ENCODE data around the gene LRRC36.

DNA sequence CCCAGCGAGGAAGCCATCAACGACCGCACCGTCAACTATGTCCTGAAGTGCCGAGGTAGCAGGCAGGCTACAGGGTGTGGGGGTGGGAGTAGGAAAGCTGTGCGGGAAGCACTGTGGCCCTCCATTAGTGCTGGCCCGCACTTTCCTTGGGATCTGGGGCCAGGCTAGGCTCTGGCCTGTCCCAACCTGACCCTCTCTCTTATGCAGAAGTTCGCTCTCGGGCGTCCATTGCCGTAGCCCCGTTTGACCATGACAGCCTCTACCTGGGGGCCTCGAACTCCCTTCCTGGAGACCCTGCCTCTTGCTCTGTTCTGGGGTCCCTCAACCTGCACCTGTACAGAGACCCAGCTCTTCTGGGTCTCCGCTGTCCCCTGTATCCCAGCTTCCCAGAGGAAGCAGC is 38.7 kb upstream of the LRRC36 start:
- TF ChIP-seq EZH2phosphoT487 (IDR thresholded peaks at IDR 0.05; ENCODE audit: borderline replicate concordance, low read length): no peak
- TF ChIP-seq, protein P1, sequence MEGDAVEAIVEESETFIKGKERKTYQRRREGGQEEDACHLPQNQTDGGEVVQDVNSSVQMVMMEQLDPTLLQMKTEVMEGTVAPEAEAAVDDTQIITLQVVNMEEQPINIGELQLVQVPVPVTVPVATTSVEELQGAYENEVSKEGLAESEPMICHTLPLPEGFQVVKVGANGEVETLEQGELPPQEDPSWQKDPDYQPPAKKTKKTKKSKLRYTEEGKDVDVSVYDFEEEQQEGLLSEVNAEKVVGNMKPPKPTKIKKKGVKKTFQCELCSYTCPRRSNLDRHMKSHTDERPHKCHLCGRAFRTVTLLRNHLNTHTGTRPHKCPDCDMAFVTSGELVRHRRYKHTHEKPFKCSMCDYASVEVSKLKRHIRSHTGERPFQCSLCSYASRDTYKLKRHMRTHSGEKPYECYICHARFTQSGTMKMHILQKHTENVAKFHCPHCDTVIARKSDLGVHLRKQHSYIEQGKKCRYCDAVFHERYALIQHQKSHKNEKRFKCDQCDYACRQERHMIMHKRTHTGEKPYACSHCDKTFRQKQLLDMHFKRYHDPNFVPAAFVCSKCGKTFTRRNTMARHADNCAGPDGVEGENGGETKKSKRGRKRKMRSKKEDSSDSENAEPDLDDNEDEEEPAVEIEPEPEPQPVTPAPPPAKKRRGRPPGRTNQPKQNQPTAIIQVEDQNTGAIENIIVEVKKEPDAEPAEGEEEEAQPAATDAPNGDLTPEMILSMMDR (IDR thresholded peaks at IDR 0.05; ENCODE audit: low read depth, low read length, poor library complexity, severe bottlenecking): no peak
